H1 (cell line): ENCODE measurements around the gene LITAFD. TPM values are rescaled to one million over a fixed set of nuclear protein-coding genes. Genes with fewer than 3 reads are reported as not detected.

ENCODE experiments used
- CTBP2 ChIP-seq: IDR thresholded peaks from 2 replicates; pipeline ENCODE4 v1.7.0; 2011; ENCODE audit warnings: borderline replicate concordance, mild to moderate bottlenecking, moderate library complexity, mixed read lengths, low read length; ENCODE audit not compliant: insufficient read depth, insufficient read length
- POLR2A ChIP-seq, 2 experiments: IDR thresholded peaks; 1 replicate in 1 of 2; 2 replicates in 1 of 2; pipeline ENCODE4 v1.6.1; 2011; ENCODE audit warnings: low read depth in 2 of 2, low read length in 2 of 2, mild to moderate bottlenecking in 2 of 2; ENCODE audit errors: control extremely low read depth in 1 of 2
- YY1 ChIP-seq: IDR thresholded peaks from 2 replicates; pipeline ENCODE4 v1.6.1; 2011; ENCODE audit warnings: low read depth, mild to moderate bottlenecking, low read length
- polyA plus RNA-seq, 7 experiments: library from polyadenylated mRNA; depleted of rRNA in 3 of 7; stranded (reverse) in 5 of 7; unstranded in 2 of 7; fragments of >200 nt in 5 of 7; fragments of 200-250 nt in 2 of 7; gene quantifications; 1 replicate in 5 of 7; 2 replicates in 1 of 7; 4 replicates in 1 of 7; pipeline versions ENCODE4 v1.2.1 to v1.2.3, GENCODE V29; 2011 to 2013; ENCODE audit warnings: missing spikeins in 2 of 7, mixed read lengths in 2 of 7
- total RNA-seq: library from RNA; stranded (reverse); fragmentation: NEBNext Ultra II Directional; extraction: Animal tissue kit (Norgen Biotek cat#: 25700); gene quantifications from 2 replicates; pipeline ENCODE4 v1.2.1, GENCODE V29; 2021
- TF ChIP-seq, protein P1 (sequence below): IDR thresholded peaks from 2 replicates; pipeline ENCODE4 v1.6.1; 2012; ENCODE audit warnings: low read length, inconsistent platforms

LITAFD gene
- total and polyA plus RNA-seq, 2 of the 8 experiments (the other 6 are each of a cell fraction or from before 2014, with no cell fraction given): not detected

DNA sequence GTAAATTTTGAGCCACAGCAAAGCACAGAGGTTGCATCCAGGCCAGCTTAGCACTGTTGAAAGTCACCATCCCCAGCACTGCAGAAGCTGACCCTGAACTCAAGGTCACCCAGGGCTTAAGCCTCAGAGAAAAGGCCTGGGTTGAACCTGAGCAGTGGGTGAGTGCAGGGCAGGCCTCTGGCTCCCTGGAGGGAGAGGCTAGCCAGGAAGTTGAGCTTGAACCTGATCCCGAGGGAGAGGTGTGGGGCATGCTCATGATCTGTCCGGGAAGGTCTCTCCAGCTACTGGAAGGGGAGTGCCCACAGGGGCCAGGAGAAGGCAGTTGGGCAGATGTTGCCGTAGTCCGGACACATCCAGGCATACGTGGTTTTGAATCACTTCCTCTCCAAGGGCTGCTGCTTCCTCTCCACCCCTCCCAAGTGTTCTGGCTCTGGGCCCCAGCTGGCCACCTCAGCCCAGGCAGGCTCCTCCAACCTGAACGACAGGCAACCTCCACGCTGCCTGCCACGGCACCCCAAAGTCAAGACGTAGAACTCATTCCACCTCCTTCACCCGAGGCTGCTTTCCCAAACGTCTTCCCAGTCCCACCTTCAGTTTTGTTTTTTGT is 31.8 kb upstream of the LITAFD start (continued):
- TF ChIP-seq, protein P1, sequence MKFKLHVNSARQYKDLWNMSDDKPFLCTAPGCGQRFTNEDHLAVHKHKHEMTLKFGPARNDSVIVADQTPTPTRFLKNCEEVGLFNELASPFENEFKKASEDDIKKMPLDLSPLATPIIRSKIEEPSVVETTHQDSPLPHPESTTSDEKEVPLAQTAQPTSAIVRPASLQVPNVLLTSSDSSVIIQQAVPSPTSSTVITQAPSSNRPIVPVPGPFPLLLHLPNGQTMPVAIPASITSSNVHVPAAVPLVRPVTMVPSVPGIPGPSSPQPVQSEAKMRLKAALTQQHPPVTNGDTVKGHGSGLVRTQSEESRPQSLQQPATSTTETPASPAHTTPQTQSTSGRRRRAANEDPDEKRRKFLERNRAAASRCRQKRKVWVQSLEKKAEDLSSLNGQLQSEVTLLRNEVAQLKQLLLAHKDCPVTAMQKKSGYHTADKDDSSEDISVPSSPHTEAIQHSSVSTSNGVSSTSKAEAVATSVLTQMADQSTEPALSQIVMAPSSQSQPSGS: no peak
- TF ChIP-seq POLR2A (IDR thresholded peaks at IDR 0.05; ENCODE audit: control extremely low read depth in 1 of 2, low read depth in 2 of 2, low read length in 2 of 2) (peak; percentile 47 to 62; a peak in 1 of 3 replicates), YY1 (no peak), CTBP2 (no peak)
